HK-2 (cell line): ENCODE data around the gene ZNF611.
"Not testable (repeated sequence)": the region's sequence is repeated elsewhere in the genome, so short reads cannot be mapped to it uniquely, and the experiment has no call there.

Source experiments
- DNase-seq: peaks from one replicate; pipeline ENCODE4 v3.0.0-alpha.2; 2018; ENCODE audit not compliant: unreplicated experiment

Gene ZNF611

DNA sequence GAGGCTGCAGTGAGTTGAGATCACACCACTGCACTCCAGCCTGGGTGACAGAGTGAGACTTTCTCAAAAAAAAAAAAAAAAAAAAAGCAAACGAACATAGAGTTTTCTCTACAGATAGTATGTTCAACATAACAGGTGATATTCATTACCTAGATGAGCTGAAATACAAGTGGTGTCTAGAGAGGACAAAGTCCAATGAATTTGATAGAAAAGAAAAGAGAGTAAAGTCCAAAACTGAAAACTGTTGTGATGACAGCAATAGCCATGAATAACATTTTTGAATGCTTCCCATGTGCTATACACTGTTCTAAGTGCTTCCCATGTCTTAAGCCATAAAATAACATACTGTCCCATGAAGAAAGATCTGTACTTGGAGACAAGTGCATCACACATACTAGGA lies 53.6 kb downstream of the ZNF611 start:
- DNase-seq, result not testable (repeated sequence)

DNA sequence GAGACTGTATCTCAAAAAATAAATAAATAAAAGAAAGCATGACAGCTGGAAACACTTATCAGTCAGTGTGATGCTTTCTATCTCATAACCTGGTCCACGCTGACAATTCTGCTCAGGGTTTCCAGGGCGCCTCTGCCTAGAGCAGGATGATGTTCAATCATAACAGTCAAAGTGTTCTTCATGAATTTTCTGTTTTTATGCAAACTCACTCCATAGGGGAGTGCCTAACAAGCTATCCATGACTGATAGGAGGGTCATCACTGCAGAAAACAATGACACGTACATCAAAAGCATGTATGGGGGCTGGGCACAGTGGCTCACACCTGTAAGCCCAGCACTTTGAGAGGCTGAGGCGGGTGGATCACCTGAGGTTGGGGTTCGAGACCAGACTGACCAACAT lies 55.2 kb downstream of the ZNF611 start:
- DNase-seq, result no peak

DNA sequence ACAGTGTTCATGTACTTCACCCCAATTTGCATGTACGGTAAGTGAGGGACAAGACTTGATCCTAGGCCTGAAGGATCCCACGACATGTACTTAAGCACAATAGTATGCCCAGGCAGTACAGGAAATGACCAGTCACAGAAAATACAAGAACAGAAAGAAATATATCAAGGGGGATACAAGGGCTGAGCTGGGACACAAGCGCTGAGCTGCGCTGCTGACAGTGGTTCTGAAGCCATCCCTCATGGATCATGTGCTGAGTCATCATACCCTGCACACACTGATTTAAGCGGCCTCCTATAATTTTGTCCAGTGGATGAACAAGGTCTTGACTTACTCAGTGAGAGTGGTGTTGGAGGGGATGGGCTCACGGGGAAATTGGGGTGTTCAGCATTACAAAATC lies 59.6 kb downstream of the ZNF611 start:
- DNase-seq, result not testable (repeated sequence)

DNA sequence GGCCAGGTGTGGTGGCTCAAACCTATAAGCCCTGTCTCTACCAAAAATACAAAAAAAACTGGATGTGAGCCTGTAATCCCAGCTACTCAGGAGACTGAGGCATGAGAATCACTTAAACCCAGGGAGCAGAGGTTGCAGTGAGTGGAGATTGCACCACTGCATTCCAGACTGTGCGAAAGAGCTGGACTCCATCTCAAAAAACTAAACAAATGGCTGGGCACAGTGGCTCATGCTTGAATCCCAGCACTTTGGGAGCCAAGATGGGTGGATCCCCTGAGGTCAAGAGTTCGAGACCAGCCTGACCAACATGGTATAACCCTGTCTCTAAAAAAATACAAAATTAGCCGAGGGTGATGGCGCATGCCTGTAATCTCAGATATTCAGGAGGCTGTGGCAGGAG lies 61.8 kb downstream of the ZNF611 start:
- DNase-seq, result no peak

DNA sequence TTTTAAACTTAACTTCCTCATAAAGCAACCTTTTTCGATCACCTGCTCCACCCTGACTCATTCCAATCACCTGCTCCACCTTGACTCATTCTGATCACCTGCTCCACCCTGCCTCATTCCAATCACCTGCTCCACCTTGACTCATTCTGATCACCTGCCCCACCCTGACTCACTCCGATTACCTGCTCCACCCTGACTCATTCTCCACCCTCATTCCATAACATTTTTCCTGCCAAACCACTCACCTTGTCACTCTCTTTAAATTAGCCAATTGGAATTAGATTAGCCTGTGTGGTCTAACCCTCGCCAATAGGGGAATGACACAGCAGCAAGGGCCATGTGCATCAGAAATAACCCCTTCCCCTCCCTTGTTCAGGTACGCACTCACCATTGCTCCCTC lies 64.8 kb downstream of the ZNF611 start:
- no peak for DNase-seq

DNA sequence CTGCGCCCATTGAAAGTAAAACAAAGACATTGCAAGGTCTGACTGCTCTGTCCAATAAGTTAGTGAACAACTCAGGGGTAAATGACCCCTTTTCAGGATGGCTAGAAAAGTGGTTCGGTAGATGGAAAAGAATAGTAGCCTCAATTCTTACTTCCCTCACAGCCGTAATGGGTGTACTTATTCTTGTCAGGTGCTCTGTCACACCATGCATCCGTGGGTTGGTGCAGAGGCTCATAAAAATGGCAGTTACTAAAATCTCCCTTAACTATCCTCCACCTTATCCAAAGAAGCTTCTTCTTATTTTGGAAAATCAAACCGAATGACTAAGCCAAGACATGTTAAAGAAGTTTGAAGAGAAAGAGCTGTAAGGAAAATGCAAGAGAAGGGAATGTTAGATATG lies 65.3 kb downstream of the ZNF611 start:
- no peak for DNase-seq

DNA sequence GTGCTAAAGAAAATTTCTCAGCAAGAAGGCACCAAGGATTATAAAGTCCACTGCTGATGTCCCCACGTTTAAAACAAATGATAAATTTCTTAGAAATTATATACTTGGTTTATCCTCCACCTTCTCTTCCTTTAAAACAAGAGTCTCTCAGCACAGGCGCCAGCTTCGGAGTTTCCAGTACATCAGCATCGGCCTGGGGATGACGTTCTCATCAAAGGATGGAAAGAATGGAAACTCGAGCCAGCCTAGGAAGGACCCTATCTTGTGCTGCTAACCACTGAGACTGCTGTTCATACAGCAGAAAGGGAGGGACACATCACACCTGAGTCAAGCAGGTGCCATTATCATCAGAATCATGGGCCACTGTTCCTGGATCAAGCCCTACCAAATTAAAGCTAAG lies 66.9 kb downstream of the ZNF611 start:
- DNase-seq, result no peak

DNA sequence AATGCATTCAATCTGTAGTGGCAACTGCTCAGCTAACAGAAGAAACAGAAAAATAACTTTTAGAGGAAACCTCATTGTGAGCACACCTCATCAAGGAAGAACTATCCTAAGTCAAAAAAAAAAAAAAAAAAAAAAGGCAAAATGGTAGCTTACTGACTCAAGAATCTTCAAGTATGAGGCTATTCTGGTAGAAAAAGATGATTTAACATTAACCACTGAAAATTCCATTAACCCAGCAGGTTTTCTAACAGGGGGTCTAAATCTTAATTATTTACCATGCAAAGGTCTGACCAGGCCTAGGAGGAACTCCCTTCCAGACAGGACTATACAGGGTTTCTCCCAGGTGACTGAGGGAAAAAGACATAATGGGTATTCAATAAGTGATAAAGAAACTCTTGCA lies 68.3 kb downstream of the ZNF611 start:
- no peak for DNase-seq

DNA sequence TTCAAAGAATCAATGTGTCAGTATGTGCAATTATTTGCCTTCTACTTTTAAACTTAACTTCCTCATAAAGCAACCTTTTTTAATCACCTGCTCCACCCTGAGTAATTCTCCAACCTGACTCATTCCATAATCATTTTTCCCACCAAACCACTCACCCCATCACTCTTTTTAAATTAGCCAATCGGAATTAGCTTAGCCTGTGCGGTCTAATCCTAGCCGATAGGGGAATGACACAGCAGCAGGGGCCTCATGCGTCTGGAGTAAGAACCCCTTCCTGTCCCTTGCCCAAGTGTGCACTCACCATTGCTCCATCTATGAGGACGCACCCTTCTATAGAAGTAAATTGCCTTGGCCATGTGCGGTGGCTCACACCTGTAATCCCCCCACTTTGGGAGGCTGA lies 69.3 kb downstream of the ZNF611 start:
- no peak for DNase-seq

DNA sequence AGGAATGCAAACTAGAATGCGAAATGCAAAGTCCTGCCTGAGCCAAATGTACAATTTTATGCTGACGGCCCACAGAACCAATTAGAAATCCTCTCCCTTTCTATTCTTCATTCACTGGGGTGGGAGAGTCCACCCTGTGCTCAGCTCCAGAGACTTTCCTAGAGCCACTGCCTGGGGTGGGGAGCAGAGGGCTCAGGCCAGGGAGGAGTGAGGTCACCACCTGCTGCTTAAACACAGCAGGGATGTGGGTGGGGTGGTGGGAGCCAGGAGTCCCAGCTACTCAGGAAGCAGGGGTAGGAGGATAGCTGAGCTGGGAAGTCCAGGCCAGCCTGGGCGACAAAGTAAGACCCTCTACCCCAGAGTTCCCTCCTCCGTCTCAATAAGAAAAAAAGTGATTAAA lies 69.8 kb downstream of the ZNF611 start:
- no peak for DNase-seq

DNA sequence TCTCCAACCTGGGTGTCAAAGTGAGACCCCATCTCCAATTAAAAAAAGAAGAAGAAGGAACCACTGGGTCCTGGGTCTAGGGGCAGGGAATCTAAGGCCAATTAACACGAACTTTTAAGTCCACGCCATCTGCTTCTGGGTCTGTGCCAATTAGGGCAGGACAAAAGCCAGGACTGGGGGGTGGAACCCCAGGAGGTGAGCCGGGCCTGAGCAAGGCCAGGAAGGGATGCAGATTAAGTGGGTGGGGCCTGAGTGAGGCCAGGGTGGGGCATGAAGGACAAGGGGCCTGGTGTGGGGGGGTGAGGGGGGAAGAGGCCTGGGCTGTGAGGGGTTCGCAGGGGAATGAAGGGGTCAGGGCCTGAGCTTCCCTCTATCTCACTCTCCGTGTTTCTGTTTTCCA lies 70.4 kb downstream of the ZNF611 start:
- DNase-seq, result no peak

DNA sequence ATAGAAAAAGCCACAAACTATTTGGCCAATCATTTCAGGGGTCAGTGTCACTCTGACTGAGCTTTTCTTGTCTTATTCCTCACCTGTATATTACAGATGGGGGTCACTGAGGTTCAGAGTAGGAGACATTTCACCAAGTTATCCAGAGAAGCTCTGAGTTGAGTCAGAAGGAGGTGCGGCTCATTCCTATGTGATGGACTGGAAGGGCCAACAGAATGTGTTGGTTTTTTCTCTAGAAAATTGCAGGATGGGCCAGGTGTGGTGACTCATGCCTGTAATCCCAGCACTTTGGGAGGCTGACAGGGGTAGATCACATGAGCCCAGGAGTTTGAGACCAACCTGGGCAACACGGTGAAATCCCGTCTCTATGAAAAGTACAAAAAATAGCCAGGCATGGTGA lies 72.2 kb downstream of the ZNF611 start:
- no peak for DNase-seq

DNA sequence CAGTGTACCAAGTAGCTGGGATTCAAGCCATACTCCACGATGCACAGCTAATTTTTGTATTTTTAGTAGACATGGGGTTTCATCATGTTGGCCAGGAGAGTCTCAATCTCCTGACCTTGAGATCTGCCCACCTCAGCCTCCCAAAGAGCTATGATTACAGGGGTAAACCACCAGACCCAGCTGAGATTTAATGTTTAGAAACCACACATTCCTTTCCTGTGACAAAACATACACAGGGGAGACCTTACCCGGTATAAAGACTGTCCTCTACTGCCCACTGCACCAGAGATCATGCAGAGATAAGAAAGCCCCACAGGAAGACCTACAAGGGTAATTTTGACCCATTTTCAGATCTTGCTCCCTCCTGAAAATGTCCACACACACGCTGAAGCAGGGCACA lies 73.9 kb downstream of the ZNF611 start:
- DNase-seq, result no peak

DNA sequence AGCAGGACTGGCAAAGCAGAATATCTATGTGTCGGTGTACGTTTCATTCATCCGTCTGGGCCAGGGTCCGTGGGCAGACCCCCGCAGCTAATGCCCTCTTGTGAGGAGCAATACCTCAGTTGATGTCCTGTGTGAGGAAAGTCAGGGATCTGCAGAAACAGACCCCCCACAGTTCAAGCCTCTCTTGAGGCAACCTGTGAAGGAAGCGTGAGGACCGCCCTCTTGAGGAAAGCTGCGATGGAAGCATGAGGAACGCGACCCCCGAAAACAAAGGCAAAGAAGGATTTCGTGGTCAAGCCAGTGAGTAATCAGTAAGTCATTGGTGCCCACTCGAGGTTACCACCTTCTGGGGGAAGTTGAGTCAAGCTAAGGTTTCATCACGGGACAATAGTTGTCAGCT lies 75.8 kb downstream of the ZNF611 start:
- DNase-seq, result no peak

DNA sequence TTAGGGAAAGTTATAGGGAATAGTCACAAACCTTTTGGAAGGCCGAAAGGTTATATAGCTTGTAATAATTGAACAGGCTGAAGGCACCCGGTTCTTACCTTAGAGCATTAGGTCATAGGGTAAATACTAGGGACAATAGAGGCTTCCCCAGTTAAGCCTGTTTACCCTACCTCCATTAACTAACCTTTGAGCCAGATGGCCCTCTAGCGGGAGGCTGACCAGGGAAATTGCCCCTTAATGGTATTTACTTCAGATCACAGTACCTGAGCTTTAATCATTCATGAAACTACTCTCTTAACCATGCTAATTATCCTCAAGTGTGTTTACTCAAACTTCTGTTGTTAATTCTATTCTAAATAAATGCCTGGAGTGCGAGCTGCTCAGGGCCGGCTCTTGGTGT lies 76.2 kb downstream of the ZNF611 start:
- no peak for DNase-seq

DNA sequence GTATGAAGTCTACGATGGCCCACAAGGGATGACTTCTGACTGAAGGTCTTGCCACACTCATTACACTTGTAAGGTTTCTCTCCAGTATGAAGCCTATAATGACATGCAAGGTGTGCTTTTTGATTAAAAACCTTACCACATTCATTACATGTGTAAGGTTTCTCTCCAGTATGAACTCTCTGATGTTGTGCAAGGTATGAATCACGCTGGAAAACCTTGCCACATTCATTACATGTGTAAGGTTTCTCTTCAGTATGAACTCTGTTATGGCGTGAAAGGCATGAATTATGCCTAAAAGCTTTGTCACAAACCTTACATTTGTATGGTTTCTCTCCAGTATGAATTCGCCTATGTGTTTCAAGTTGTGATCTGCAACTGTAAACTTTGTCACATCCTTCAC lies 81.7 kb downstream of the ZNF611 start:
- no peak for DNase-seq
